H1 (cell line): ENCODE results near the gene LSM7. TPM values are rescaled to one million over a fixed set of nuclear protein-coding genes. Genes with fewer than 3 reads are reported as not detected.

Experiments
- CTCF ChIA-PET: fragments of 300-600 bp; sonication (Branson Sonifier 250); formaldehyde crosslinking; loops from one replicate; lab custom pipeline; 2021; ENCODE audit not compliant: partially characterized antibody; lab: Charles Lee
- POLR2A ChIA-PET: fragments of 300-600 bp; sonication (Branson Sonifier 250); formaldehyde crosslinking; loops from one replicate; lab custom pipeline; 2021; ENCODE audit warnings: inconsistent platforms; ENCODE audit not compliant: partially characterized antibody; lab: Charles Lee
- DNase-seq, 2 experiments: peaks; one replicate each; pipeline versions ENCODE4 v3.0.0 to v3.0.0-alpha.2; 2010 to 2022; ENCODE audit warnings: low spot score in 2 of 2, low read depth in 1 of 2, mixed read lengths in 1 of 2
- FAIRE-seq: peaks from 2 replicates; lab custom pipeline; 2011; peaks lifted over from hg19 to GRCh38; lab: Jason Lieb, UNC
- H2AFZ ChIP-seq: 2 replicates; pipeline ENCODE4 v1.8.1; 2012; ENCODE audit warnings: low read length, inconsistent platforms
- H2AK5ac ChIP-seq: 2 replicates; pipeline ENCODE4 v1.6.1; 2013; ENCODE audit warnings: low read depth, low read length
- H2BK120ac ChIP-seq: replicated peaks from 2 replicates; pipeline ENCODE3; 2013; ENCODE audit warnings: low read depth, low read length, inconsistent platforms
- H2BK12ac ChIP-seq: 2 replicates; pipeline ENCODE4 v1.6.1; 2013; ENCODE audit warnings: low read depth, low read length
- H2BK15ac ChIP-seq: 2 replicates; pipeline ENCODE4 v1.6.1; 2013; ENCODE audit warnings: low read length
- H2BK20ac ChIP-seq: 2 replicates; pipeline ENCODE4 v1.6.1; 2013; ENCODE audit warnings: low read length
- H2BK5ac ChIP-seq: 2 replicates; pipeline ENCODE4 v1.6.1; 2013; ENCODE audit warnings: low read depth, low read length
- H3K14ac ChIP-seq: 2 replicates; pipeline ENCODE4 v1.6.1; 2013; ENCODE audit warnings: inconsistent platforms; ENCODE audit not compliant: insufficient read length
- H3K18ac ChIP-seq: 2 replicates; pipeline ENCODE4 v1.6.1; 2013; ENCODE audit warnings: low read length; ENCODE audit errors: extremely low read depth
- H3K23ac ChIP-seq: 2 replicates; pipeline ENCODE4 v1.6.1; 2013; ENCODE audit warnings: inconsistent platforms; ENCODE audit not compliant: insufficient read length
- H3K23me2 ChIP-seq: 2 replicates; pipeline ENCODE4 v1.6.1; 2013; ENCODE audit warnings: low read depth, low read length
- H3K27ac ChIP-seq: 2 replicates; pipeline ENCODE4 v1.6.1; 2011; ENCODE audit warnings: low read depth, low read length, inconsistent platforms
- H3K27me3 ChIP-seq, 4 experiments: replicated peaks in 1 of 4; 1 replicate in 1 of 4; 2 replicates in 3 of 4; pipeline versions ENCODE4 v1.6.1 to v1.8.1; 2011 to 2013; ENCODE audit warnings: low read length in 3 of 4, mild to moderate bottlenecking in 3 of 4, inconsistent platforms in 2 of 4, mixed read lengths in 2 of 4, moderate library complexity in 1 of 4; ENCODE audit not compliant: control insufficient read depth in 3 of 4, insufficient read depth in 3 of 4; ENCODE audit errors: extremely low read depth in 1 of 4
- H3K36me3 ChIP-seq, 4 experiments: 2 replicates each; pipeline versions ENCODE4 v1.6.1 to v1.8.1; 2011 to 2013; ENCODE audit warnings: mild to moderate bottlenecking in 4 of 4, low read length in 3 of 4, moderate library complexity in 2 of 4, control low read depth in 1 of 4, inconsistent platforms in 1 of 4; ENCODE audit not compliant: insufficient read depth in 4 of 4, control insufficient read depth in 2 of 4
- H3K4ac ChIP-seq: replicated peaks from 2 replicates; pipeline ENCODE3; 2013; ENCODE audit warnings: low read length, low read depth, mixed read lengths, inconsistent platforms; ENCODE audit not compliant: insufficient read length
- H3K4me1 ChIP-seq, 4 experiments: replicated peaks in 1 of 4; 1 replicate in 1 of 4; 2 replicates in 3 of 4; pipeline versions ENCODE4 v1.6.1 to v1.8.1; 2011 to 2013; ENCODE audit warnings: low read length in 3 of 4, inconsistent platforms in 2 of 4, mixed read lengths in 1 of 4; ENCODE audit not compliant: insufficient read depth in 4 of 4, control insufficient read depth in 3 of 4
- H3K4me2 ChIP-seq, 2 experiments: 2 replicates each; pipeline versions ENCODE4 v1.6.1 to v1.8.1; 2011 to 2013; ENCODE audit warnings: low read depth in 2 of 2, low read length in 2 of 2, control low read depth in 1 of 2, inconsistent platforms in 1 of 2, mild to moderate bottlenecking in 1 of 2; ENCODE audit not compliant: insufficient read depth in 1 of 2
- H3K4me3 ChIP-seq, 4 experiments: fragments of 200-600, 300-600 bp in 1 of 4; sonication (generic), shearing (Covaris generic), sonication (Bioruptor Twin) in 1 of 4; 2 replicates each; pipeline versions ENCODE4 v1.5.1 to v1.8.1; 2011 to 2016; ENCODE audit warnings: low read length in 4 of 4, low read depth in 3 of 4, control low read depth in 2 of 4, inconsistent platforms in 2 of 4, mild to moderate bottlenecking in 2 of 4, mixed read lengths in 1 of 4, moderate library complexity in 1 of 4; ENCODE audit not compliant: insufficient read depth in 2 of 4; ENCODE audit errors: extremely low read depth in 1 of 4
- H3K56ac ChIP-seq: replicated peaks from 2 replicates; pipeline ENCODE3; 2013; ENCODE audit warnings: low read depth, mild to moderate bottlenecking, mixed read lengths, low read length, inconsistent platforms; ENCODE audit not compliant: insufficient read length
- H3K79me1 ChIP-seq: 2 replicates; pipeline ENCODE4 v1.6.1; 2013; ENCODE audit warnings: low read depth, low read length, control low read depth
- H3K79me2 ChIP-seq, 2 experiments: 2 replicates each; pipeline versions ENCODE4 v1.6.1 to v1.8.1; 2012 to 2013; ENCODE audit warnings: low read length in 2 of 2, mild to moderate bottlenecking in 2 of 2, inconsistent platforms in 1 of 2; ENCODE audit not compliant: insufficient read depth in 2 of 2, control insufficient read depth in 1 of 2
- H3K9ac ChIP-seq, 4 experiments: replicated peaks in 1 of 4; 1 replicate in 1 of 4; 2 replicates in 3 of 4; pipeline versions ENCODE4 v1.6.1 to v1.8.1; 2011 to 2013; ENCODE audit warnings: low read depth in 3 of 4, low read length in 3 of 4, control low read depth in 2 of 4, mild to moderate bottlenecking in 2 of 4, moderate library complexity in 2 of 4, inconsistent platforms in 1 of 4; ENCODE audit errors: extremely low read depth in 1 of 4
- H3K9me3 ChIP-seq, 2 experiments: 2 replicates each; pipeline versions ENCODE4 v1.6.1 to v1.8.1; 2012 to 2013; ENCODE audit warnings: mild to moderate bottlenecking in 2 of 2, moderate library complexity in 2 of 2, control low read depth in 1 of 2, inconsistent platforms in 1 of 2, low read depth in 1 of 2, low read length in 1 of 2, mixed read lengths in 1 of 2; ENCODE audit not compliant: insufficient read depth in 2 of 2
- H4K20me1 ChIP-seq, 2 experiments: replicated peaks in 1 of 2; 2 replicates each; pipeline versions ENCODE3 to v1.8.1; 2011 to 2013; ENCODE audit warnings: inconsistent platforms in 2 of 2, low read length in 2 of 2, mild to moderate bottlenecking in 1 of 2; ENCODE audit not compliant: insufficient read depth in 2 of 2, control insufficient read depth in 1 of 2
- H4K5ac ChIP-seq: 2 replicates; pipeline ENCODE4 v1.6.1; 2013; ENCODE audit warnings: low read length, low read depth, mixed read lengths, inconsistent platforms; ENCODE audit not compliant: insufficient read length
- H4K8ac ChIP-seq: 2 replicates; pipeline ENCODE4 v1.8.0; 2013; ENCODE audit warnings: mild to moderate bottlenecking, moderate library complexity, low read length, inconsistent platforms; ENCODE audit not compliant: insufficient read depth; ENCODE audit errors: extremely low read depth
- H4K91ac ChIP-seq: replicated peaks from 2 replicates; pipeline ENCODE3; 2013; ENCODE audit warnings: low read length, mixed read lengths, inconsistent platforms; ENCODE audit not compliant: insufficient read length
- BRCA1 ChIP-seq: IDR thresholded peaks from 2 replicates; pipeline ENCODE4 v1.6.1; 2012; ENCODE audit warnings: low read depth, low read length, improper control_type of control experiment
- CBX8 ChIP-seq: fragments of 300-800, 300-1000 bp; sonication (generic); IDR thresholded peaks from 2 replicates; pipeline ENCODE4 v1.7.1; 2016; ENCODE audit warnings: low read depth, low read length, borderline replicate concordance
- CHD1 ChIP-seq: IDR thresholded peaks from 2 replicates; pipeline ENCODE4 v1.6.1; 2012; ENCODE audit warnings: low read depth, low read length, improper control_type of control experiment
- EGR1 ChIP-seq: IDR thresholded peaks from 2 replicates; pipeline ENCODE4 v1.6.1; 2011; ENCODE audit warnings: low read depth, low read length, borderline replicate concordance
- JUN ChIP-seq: IDR thresholded peaks from 2 replicates; pipeline ENCODE4 v1.6.1; 2011; ENCODE audit warnings: low read depth, mild to moderate bottlenecking, improper control_type of control experiment, low read length
- MAFK ChIP-seq: IDR thresholded peaks from 2 replicates; pipeline ENCODE4 v1.6.1; 2012; ENCODE audit warnings: low read depth, mild to moderate bottlenecking, improper control_type of control experiment, low read length
- RFX5 ChIP-seq: IDR thresholded peaks from 2 replicates; pipeline ENCODE4 v1.6.1; 2011; ENCODE audit warnings: low read depth, low read length, improper control_type of control experiment, borderline replicate concordance
- RXRA ChIP-seq: IDR thresholded peaks from 2 replicates; pipeline ENCODE4 v1.6.1; 2011; ENCODE audit warnings: low read depth, mild to moderate bottlenecking, low read length, moderate library complexity; ENCODE audit not compliant: insufficient read depth
- SP4 ChIP-seq: IDR thresholded peaks from 2 replicates; pipeline ENCODE4 v1.6.1; 2012; ENCODE audit warnings: low read length, inconsistent platforms
- SUZ12 ChIP-seq: fragments of 200-600 bp; sonication (generic); IDR thresholded peaks from 2 replicates; pipeline ENCODE4 v1.6.1; 2012; ENCODE audit warnings: mild to moderate bottlenecking, inconsistent platforms, low read length, moderate library complexity, mixed read lengths
- ZNF274 ChIP-seq: IDR thresholded peaks from 2 replicates; pipeline ENCODE4 v1.7.0; 2012; ENCODE audit warnings: low read length, borderline replicate concordance; ENCODE audit errors: extremely low read depth
- WGBS, 2 experiments: shearing (Covaris generic) in 1 of 2; methylation state at CpG; one replicate each; pipeline versions ENCODE4 v1.1.6 to v1.1.7; 2013 to 2015; ENCODE audit warnings: low lambda C conversion rate in 2 of 2, mixed read lengths in 2 of 2, inconsistent platforms in 1 of 2, low coverage in 1 of 2, missing lambda C conversion rate in 1 of 2; ENCODE audit not compliant: insufficient replicate concordance in 2 of 2, insufficient coverage in 1 of 2, insufficient read length in 1 of 2; ENCODE audit errors: extremely low coverage in 1 of 2, missing lambda C conversion rate in 1 of 2; 5-methylcytosine and 5-hydroxymethylcytosine counted together
- polyA plus RNA-seq, 7 experiments: library from polyadenylated mRNA; depleted of rRNA in 3 of 7; stranded (reverse) in 5 of 7; unstranded in 2 of 7; fragments of >200 nt in 5 of 7; fragments of 200-250 nt in 2 of 7; gene quantifications; 1 replicate in 5 of 7; 2 replicates in 1 of 7; 4 replicates in 1 of 7; pipeline versions ENCODE4 v1.2.1 to v1.2.3, GENCODE V29; 2011 to 2013; ENCODE audit warnings: missing spikeins in 2 of 7, mixed read lengths in 2 of 7
- total RNA-seq: library from RNA; stranded (reverse); fragmentation: NEBNext Ultra II Directional; extraction: Animal tissue kit (Norgen Biotek cat#: 25700); gene quantifications from 2 replicates; pipeline ENCODE4 v1.2.1, GENCODE V29; 2021

The LSM7 gene
- total and polyA plus RNA-seq, 2 of the 8 experiments (the other 6 are each of a cell fraction or from before 2014, with no cell fraction given) = 228 to 1,335 TPM

DNA sequence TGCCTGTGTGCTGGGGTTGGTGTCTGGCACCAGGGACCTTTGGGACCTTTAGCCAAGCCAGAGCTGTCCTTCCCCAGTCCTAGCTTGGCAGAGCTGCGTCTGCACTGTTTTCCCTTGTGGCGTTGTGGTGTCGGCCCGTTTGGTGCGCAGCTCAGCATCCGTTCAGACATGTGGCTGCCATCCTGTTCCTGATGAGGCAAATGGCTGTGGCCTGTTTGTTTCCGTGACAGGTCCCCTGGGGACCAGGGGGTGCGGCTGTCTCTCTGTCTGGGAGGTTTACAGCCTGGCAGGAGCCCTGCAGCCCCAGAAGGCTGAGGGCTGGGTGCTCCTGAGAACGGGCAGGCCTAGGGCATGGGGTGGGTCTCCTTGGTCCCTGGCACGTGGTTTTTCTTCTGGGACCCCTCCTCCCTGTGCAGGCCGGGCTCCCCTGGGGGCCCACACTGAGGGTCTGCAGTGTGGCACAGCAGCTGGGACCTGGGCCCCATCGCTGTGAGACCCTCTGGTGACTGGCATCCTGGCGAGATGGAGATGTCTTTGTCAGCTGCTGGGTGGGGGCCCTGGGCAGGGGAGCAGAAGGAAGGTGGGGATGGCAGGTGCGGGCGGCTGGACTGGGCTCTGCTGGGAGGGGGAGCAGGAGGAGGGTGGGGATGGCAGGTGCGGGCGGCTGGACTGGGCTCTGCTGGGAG is 4.1 kb upstream of the LSM7 start:
- no peak overlapping the region for H2BK15ac ChIP-seq
- H2BK12ac ChIP-seq = no peak overlapping the region
- H4K20me1 ChIP-seq = peaks cover 4 to 33% of the 10 kb centered on the region in 2 experiments
- H3K79me2 ChIP-seq = peaks cover 14 to 68% of the 10 kb centered on the region in 2 experiments
- DNase-seq (no peak), FAIRE-seq (no peak)
- H3K23me2 ChIP-seq = peaks cover 13% of the 10 kb centered on the region; the same call in 1 of the 2 replicates
- TF ChIP-seq SP4 = no peak
- no peak for TF ChIP-seq EGR1
- TF ChIP-seq CHD1 = no peak
- no peak for TF ChIP-seq MAFK
- TF ChIP-seq JUN = no peak
- TF ChIP-seq CBX8 = no peak
- no peak for TF ChIP-seq RXRA
- TF ChIP-seq SUZ12 = no peak
- TF ChIP-seq BRCA1 = no peak
- TF ChIP-seq RFX5 = no peak
- TF ChIP-seq ZNF274 = no peak
- ChIA-PET CTCF (interaction anchor here (0.7 to 6.3 kb wide), 9 partner anchors 10 to 66 kb away, joined by 3 to 27 read pairs (median 4); no protein-coding TSS in a partner anchor), POLR2A (interaction anchor here (0.7 to 2.0 kb wide), 7 partner anchors 10 to 99 kb away, joined by 3 to 9 read pairs (median 3); no protein-coding TSS in a partner anchor)
- no peak overlapping the region for H4K5ac ChIP-seq
- no peak overlapping the region for H3K4me3 ChIP-seq
- no peak overlapping the region for H4K8ac ChIP-seq
- H2AK5ac ChIP-seq = no peak overlapping the region
- H3K4ac ChIP-seq = no peak overlapping the region
- no peaks in the 10 kb centered on the region for H3K27me3 ChIP-seq
- no peak overlapping the region for H3K9ac ChIP-seq
- no peak overlapping the region for H3K4me2 ChIP-seq
- H3K14ac ChIP-seq = no peak overlapping the region
- H2BK5ac ChIP-seq = no peak overlapping the region; the same call in 1 of the 2 replicates
- H4K91ac ChIP-seq = no peak overlapping the region
- peaks cover 35% of the 10 kb centered on the region for H3K79me1 ChIP-seq
- no peaks in the 10 kb centered on the region; a peak in 1 of 8 replicates for H3K36me3 ChIP-seq
- peaks cover 0 to 37% (median 16%) of the 10 kb centered on the region in 4 experiments; a peak in 6 of 7 replicates for H3K4me1 ChIP-seq
- H2BK20ac ChIP-seq = no peak overlapping the region
- H3K56ac ChIP-seq = no peak overlapping the region
- H3K18ac ChIP-seq = no peak overlapping the region
- H3K27ac ChIP-seq = no peak overlapping the region
- H3K23ac ChIP-seq = no peak overlapping the region
- H2BK120ac ChIP-seq = no peak overlapping the region
- H3K9me3 ChIP-seq = peaks cover 0 to 5% of the 10 kb centered on the region in 2 experiments; a peak in 1 of 4 replicates
- 88% methylated on average over 13 of the region's 17 CpGs; no CpG with 5 or more reads in 1 of the 2 experiments for WGBS, 2 experiments
- no peak overlapping the region for H2AFZ ChIP-seq
